ENCODE measurements around the gene INPP5D. TPM values are rescaled to one million over a fixed set of nuclear protein-coding genes. Genes with fewer than 3 reads are reported as not detected.

The INPP5D gene
- total RNA-seq, 1 donor from 2014 or later: 14.7 TPM

DNA sequence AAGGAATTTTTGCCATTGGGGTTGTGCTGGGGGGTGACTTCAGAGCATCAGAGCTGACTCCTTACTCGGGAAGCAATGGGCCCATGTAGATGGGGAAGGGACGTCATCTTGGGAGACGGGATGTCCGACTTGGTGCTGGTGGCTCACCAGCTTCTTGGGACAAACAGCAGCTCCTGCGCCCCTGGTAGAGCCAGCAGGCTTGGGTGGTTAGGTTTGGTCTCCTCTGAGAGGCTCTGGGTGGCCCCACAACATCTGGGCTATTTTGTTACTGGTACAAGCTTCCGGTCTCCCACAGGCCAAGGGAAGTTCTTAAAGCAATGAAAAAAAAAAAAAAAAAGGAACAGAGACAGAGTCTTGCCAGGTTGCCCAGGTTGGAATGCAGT, 48.9 kb upstream of the INPP5D start:
- H3K9me3 ChIP-seq (ENCODE audit: insufficient read depth, low read depth, low read length): no peaks in the 10 kb centered on the region
- H3K27me3 ChIP-seq (ENCODE audit: insufficient read depth, low read length): no peaks in the 10 kb centered on the region
- H3K27me3 Mint-ChIP-seq (ENCODE audit: low read depth, unreplicated experiment): peaks cover 24% of the 10 kb centered on the region
- H3K9ac ChIP-seq (ENCODE audit: low read length): no peak overlapping the region
- H3K36me3 Mint-ChIP-seq (ENCODE audit: low read depth, unreplicated experiment): no peaks in the 10 kb centered on the region
- H3K36me3 ChIP-seq (ENCODE audit: insufficient read depth, low read length): no peaks in the 10 kb centered on the region
- no peak overlapping the region for H3K4me2 ChIP-seq (ENCODE audit: low read length)
- H3K27ac Mint-ChIP-seq (ENCODE audit: unreplicated experiment): no peak overlapping the region
- H2AFZ ChIP-seq (ENCODE audit: low read depth, low read length): no peak overlapping the region
- H3K9me3 Mint-ChIP-seq (ENCODE audit: unreplicated experiment): peaks cover 2% of the 10 kb centered on the region
- H3K27ac ChIP-seq (ENCODE audit: low read depth, low read length): no peak overlapping the region
- no peaks in the 10 kb centered on the region for H3K4me1 ChIP-seq (ENCODE audit: insufficient read depth, low read length)
- no peaks in the 10 kb centered on the region for H3K79me2 ChIP-seq (ENCODE audit: insufficient read depth, low read length)
- H3K4me1 Mint-ChIP-seq (ENCODE audit: low read depth, unreplicated experiment): no peaks in the 10 kb centered on the region
- no peak overlapping the region for H3K4me3 ChIP-seq (ENCODE audit: insufficient read depth, low read depth, low read length)
- H4K20me1 ChIP-seq (ENCODE audit: insufficient read depth, low read length): no peaks in the 10 kb centered on the region
- H3K4me3 Mint-ChIP-seq (ENCODE audit: unreplicated experiment): no peak overlapping the region
- TF ChIP-seq EZH2 (IDR thresholded peaks at IDR 0.05; ENCODE audit: insufficient read depth, low read length): no peak
- TF ChIP-seq, protein P1, sequence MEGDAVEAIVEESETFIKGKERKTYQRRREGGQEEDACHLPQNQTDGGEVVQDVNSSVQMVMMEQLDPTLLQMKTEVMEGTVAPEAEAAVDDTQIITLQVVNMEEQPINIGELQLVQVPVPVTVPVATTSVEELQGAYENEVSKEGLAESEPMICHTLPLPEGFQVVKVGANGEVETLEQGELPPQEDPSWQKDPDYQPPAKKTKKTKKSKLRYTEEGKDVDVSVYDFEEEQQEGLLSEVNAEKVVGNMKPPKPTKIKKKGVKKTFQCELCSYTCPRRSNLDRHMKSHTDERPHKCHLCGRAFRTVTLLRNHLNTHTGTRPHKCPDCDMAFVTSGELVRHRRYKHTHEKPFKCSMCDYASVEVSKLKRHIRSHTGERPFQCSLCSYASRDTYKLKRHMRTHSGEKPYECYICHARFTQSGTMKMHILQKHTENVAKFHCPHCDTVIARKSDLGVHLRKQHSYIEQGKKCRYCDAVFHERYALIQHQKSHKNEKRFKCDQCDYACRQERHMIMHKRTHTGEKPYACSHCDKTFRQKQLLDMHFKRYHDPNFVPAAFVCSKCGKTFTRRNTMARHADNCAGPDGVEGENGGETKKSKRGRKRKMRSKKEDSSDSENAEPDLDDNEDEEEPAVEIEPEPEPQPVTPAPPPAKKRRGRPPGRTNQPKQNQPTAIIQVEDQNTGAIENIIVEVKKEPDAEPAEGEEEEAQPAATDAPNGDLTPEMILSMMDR (IDR thresholded peaks at IDR 0.05; ENCODE audit: insufficient read depth, low read depth, low read length): no peak
- FAIRE-seq (no peak), DNase-seq (ENCODE audit: low read depth) (no peak)

DNA sequence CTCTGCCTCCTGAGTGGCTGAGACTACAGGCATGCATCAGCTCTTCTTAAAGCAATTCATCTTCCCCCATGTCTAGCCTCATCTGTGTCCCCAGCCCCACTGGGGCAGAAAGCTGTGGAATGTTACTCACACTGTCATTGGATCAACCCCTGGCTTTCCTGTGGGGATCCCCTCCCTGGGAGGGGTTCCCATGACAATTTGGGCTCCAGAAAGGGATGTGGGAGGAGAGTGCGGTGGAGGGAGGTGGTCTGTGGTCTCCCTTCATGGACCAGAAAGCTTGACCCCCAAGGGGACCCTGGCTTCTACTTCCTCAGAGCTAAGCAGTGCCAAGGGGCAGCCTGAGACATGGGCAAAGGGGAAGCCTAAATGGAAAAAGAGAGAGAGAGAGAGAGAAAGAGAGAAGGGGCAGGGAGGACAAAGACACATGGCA, 48.4 kb upstream of the INPP5D start:
- FAIRE-seq: no peak
- H3K9me3 ChIP-seq (ENCODE audit: insufficient read depth, low read depth, low read length): no peaks in the 10 kb centered on the region
- no peaks in the 10 kb centered on the region for H4K20me1 ChIP-seq (ENCODE audit: insufficient read depth, low read length)
- H3K36me3 ChIP-seq (ENCODE audit: insufficient read depth, low read length): no peaks in the 10 kb centered on the region
- no peak overlapping the region for H3K27ac ChIP-seq (ENCODE audit: low read depth, low read length)
- H3K27ac Mint-ChIP-seq (ENCODE audit: unreplicated experiment): no peak overlapping the region
- peaks cover 20% of the 10 kb centered on the region for H3K27me3 Mint-ChIP-seq (ENCODE audit: low read depth, unreplicated experiment)
- H3K9me3 Mint-ChIP-seq (ENCODE audit: unreplicated experiment): peaks cover 2% of the 10 kb centered on the region
- H3K4me3 ChIP-seq (ENCODE audit: insufficient read depth, low read depth, low read length): no peak overlapping the region
- no peak overlapping the region for H3K9ac ChIP-seq (ENCODE audit: low read length)
- TF ChIP-seq, protein P1 (IDR thresholded peaks at IDR 0.05; ENCODE audit: insufficient read depth, low read depth, low read length): no peak
- TF ChIP-seq EZH2 (IDR thresholded peaks at IDR 0.05; ENCODE audit: insufficient read depth, low read length): no peak
- no peaks in the 10 kb centered on the region for H3K79me2 ChIP-seq (ENCODE audit: insufficient read depth, low read length)
- no peaks in the 10 kb centered on the region for H3K4me1 Mint-ChIP-seq (ENCODE audit: low read depth, unreplicated experiment)
- no peaks in the 10 kb centered on the region for H3K27me3 ChIP-seq (ENCODE audit: insufficient read depth, low read length)
- no peak overlapping the region for H3K4me2 ChIP-seq (ENCODE audit: low read length)
- H3K4me1 ChIP-seq (ENCODE audit: insufficient read depth, low read length): no peaks in the 10 kb centered on the region
- DNase-seq (ENCODE audit: low read depth): no peak
- H3K4me3 Mint-ChIP-seq (ENCODE audit: unreplicated experiment): no peak overlapping the region
- H3K36me3 Mint-ChIP-seq (ENCODE audit: low read depth, unreplicated experiment): no peaks in the 10 kb centered on the region
- H2AFZ ChIP-seq (ENCODE audit: low read depth, low read length): no peak overlapping the region

DNA sequence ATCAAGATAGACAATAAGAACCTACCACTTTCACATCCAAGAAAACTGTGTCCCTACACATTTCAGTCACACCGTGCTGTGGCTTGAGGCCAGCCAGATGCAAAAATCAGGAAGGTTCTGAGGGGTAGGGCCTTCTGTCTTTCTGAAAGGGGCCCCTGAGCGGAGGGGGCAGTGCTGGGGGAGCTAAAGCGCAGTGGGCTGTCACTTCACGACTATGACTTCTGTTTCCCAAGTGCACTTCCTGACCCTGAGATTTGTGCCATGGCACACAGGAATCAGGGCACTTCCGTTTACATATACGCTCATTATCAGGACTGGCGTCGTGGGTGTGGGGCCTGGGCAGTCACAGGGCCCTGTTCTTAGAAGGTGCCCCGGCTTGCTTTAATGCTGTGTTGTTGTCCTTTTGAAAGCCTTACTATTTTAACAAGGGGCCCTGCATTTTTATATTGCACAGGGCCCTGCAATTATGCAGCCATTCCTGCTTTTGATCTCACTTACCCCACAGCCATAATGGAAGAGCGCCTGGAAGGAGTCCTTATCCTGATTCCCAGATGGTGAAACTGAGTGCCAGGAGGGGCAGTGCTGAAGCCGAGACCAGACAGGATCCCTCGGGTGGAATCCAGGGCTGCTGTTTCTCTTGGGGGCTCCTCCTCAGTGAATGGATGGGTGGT, 47.7 kb upstream of the INPP5D start:
- Mint-ChIP-seq H3K4me3 (ENCODE audit: unreplicated experiment) (no peak overlapping the region), H3K36me3 (ENCODE audit: low read depth, unreplicated experiment) (no peaks in the 10 kb centered on the region)
- TF ChIP-seq EZH2 (IDR thresholded peaks at IDR 0.05; ENCODE audit: insufficient read depth, low read length): no peak
- TF ChIP-seq, protein P1 (IDR thresholded peaks at IDR 0.05; ENCODE audit: insufficient read depth, low read depth, low read length): no peak

More for the DNA sequence above, 47.7 kb upstream of the INPP5D start:
- H3K27me3 ChIP-seq (ENCODE audit: insufficient read depth, low read length): no peaks in the 10 kb centered on the region
- H3K27ac ChIP-seq (ENCODE audit: low read depth, low read length): no peak overlapping the region
- Mint-ChIP-seq H3K4me1 (ENCODE audit: low read depth, unreplicated experiment) (no peaks in the 10 kb centered on the region), H3K27me3 (ENCODE audit: low read depth, unreplicated experiment) (peaks cover 20% of the 10 kb centered on the region), H3K27ac (ENCODE audit: unreplicated experiment) (no peak overlapping the region), H3K9me3 (ENCODE audit: unreplicated experiment) (peaks cover 2% of the 10 kb centered on the region)
- no peak overlapping the region for H3K4me2 ChIP-seq (ENCODE audit: low read length)
- FAIRE-seq (no peak), DNase-seq (ENCODE audit: low read depth) (no peak)
- H4K20me1 ChIP-seq (ENCODE audit: insufficient read depth, low read length): no peaks in the 10 kb centered on the region
- no peak overlapping the region for H2AFZ ChIP-seq (ENCODE audit: low read depth, low read length)
- no peaks in the 10 kb centered on the region for H3K4me1 ChIP-seq (ENCODE audit: insufficient read depth, low read length)
- no peak overlapping the region for H3K4me3 ChIP-seq (ENCODE audit: insufficient read depth, low read depth, low read length)
- H3K9ac ChIP-seq (ENCODE audit: low read length): no peak overlapping the region
- no peaks in the 10 kb centered on the region for H3K9me3 ChIP-seq (ENCODE audit: insufficient read depth, low read depth, low read length)
- H3K36me3 ChIP-seq (ENCODE audit: insufficient read depth, low read length): no peaks in the 10 kb centered on the region
- no peaks in the 10 kb centered on the region for H3K79me2 ChIP-seq (ENCODE audit: insufficient read depth, low read length)
